Cardiac muscle cell (in vitro differentiated cells and primary cell): ENCODE results near the gene DACH1. TPM values are rescaled to one million over a fixed set of nuclear protein-coding genes. Genes with fewer than 3 reads are reported as not detected.

ENCODE experiments used
- DNase-seq, 2 donors: peaks; one replicate each; pipeline versions ENCODE4 v3.0.0 to v3.0.0-alpha.2; 2010 to 2017; ENCODE audit warnings: low read depth in 1 of 2, low spot score in 1 of 2
- H3K27ac ChIP-seq: fragments of 200-600 bp; sonication (generic); 2 replicates; pipeline ENCODE4 v1.5.1; 2016
- H3K27me3 ChIP-seq: fragments of 200-600 bp; sonication (generic); 2 replicates; pipeline ENCODE4 v1.6.0; 2016; ENCODE audit warnings: control low read depth
- H3K36me3 ChIP-seq: fragments of 200-600 bp; sonication (generic); 2 replicates; pipeline ENCODE4 v1.5.1; 2016; ENCODE audit warnings: control low read depth
- H3K4me1 ChIP-seq: fragments of 200-600 bp; sonication (generic); 2 replicates; pipeline ENCODE4 v1.8.1; 2017; ENCODE audit warnings: low read depth, mild to moderate bottlenecking, mixed run types
- H3K4me3 ChIP-seq: fragments of 200-600 bp; sonication (generic); 2 replicates; pipeline ENCODE4 v1.5.1; 2016; ENCODE audit warnings: mild to moderate bottlenecking
- H3K9me3 ChIP-seq: fragments of 200-600 bp; sonication (generic); 2 replicates; pipeline ENCODE4 v1.5.1; 2017; ENCODE audit warnings: low read depth, mild to moderate bottlenecking, control low read depth
- polyA plus RNA-seq: library from polyadenylated mRNA; unstranded; fragments of >200 nt; fragmentation: Nextera tagmentation; extraction: Ambion mirVana; gene quantifications from 2 replicates; pipeline ENCODE4 v1.2.1, GENCODE V29; 2016
- total RNA-seq: library from RNA; depleted of rRNA; stranded (reverse); fragments of >200 nt; gene quantifications from 2 replicates; pipeline ENCODE4 v1.2.3, GENCODE V29; 2016
- TF ChIP-seq, protein P1 (sequence below): IDR thresholded peaks from 2 replicates; pipeline ENCODE4 v1.5.1; 2012; ENCODE audit warnings: low read depth, mild to moderate bottlenecking, low read length

DACH1 gene
- total and polyA plus RNA-seq, 2 experiments from 2014 or later: 3.5 to 3.7 TPM

DNA sequence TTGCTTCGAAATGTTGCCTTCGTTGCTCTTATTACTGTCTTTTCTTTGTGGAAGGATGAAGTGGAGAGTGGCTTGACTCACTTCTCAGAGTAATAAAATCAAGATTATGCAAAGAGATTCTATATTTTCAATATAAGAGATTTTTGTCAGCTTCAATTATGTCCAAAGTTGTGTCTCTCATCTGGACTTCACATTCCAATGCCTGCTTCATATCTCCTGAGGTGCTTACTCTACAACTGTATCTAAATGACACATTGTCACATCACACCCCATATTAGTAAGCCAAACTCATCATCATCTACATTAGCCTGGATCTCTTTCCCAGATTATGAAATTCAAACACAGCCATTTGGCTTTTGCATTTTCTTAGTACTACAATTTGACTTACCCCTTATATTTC lies 409.4 kb downstream of the DACH1 start:
- no peak overlapping the region for H3K27ac ChIP-seq
- H3K4me3 ChIP-seq: no peak overlapping the region
- H3K36me3 ChIP-seq: no peaks in the 10 kb centered on the region
- H3K27me3 ChIP-seq: no peaks in the 10 kb centered on the region
- DNase-seq: no peak
- H3K9me3 ChIP-seq: no peaks in the 10 kb centered on the region
- no peaks in the 10 kb centered on the region for H3K4me1 ChIP-seq
- TF ChIP-seq, protein P1, sequence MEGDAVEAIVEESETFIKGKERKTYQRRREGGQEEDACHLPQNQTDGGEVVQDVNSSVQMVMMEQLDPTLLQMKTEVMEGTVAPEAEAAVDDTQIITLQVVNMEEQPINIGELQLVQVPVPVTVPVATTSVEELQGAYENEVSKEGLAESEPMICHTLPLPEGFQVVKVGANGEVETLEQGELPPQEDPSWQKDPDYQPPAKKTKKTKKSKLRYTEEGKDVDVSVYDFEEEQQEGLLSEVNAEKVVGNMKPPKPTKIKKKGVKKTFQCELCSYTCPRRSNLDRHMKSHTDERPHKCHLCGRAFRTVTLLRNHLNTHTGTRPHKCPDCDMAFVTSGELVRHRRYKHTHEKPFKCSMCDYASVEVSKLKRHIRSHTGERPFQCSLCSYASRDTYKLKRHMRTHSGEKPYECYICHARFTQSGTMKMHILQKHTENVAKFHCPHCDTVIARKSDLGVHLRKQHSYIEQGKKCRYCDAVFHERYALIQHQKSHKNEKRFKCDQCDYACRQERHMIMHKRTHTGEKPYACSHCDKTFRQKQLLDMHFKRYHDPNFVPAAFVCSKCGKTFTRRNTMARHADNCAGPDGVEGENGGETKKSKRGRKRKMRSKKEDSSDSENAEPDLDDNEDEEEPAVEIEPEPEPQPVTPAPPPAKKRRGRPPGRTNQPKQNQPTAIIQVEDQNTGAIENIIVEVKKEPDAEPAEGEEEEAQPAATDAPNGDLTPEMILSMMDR: no peak

DNA sequence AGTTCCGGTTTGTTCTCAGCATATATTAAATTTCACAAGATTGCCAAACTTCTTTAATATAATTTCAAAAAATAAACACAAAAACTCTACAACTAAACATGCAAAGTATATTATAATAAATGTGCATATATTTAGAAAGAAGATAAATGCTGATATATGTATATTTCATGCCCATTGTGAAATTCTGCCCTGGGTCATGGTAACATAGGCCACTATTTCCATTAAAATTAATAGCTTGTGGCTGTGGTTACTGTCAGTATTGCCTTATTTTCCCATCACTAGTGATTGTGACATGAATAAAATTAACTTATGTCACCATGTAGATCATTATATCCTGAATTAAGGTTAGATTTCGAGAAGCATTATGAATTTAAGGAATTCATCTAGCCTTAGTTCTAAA lies 410.9 kb downstream of the DACH1 start:
- Histone ChIP-seq H3K27ac (no peak overlapping the region), H3K9me3 (no peaks in the 10 kb centered on the region), H3K4me1 (no peaks in the 10 kb centered on the region), H3K27me3 (no peaks in the 10 kb centered on the region), H3K4me3 (no peak overlapping the region), H3K36me3 (no peaks in the 10 kb centered on the region)
- TF ChIP-seq, protein P1: no peak
- DNase-seq: no peak

DNA sequence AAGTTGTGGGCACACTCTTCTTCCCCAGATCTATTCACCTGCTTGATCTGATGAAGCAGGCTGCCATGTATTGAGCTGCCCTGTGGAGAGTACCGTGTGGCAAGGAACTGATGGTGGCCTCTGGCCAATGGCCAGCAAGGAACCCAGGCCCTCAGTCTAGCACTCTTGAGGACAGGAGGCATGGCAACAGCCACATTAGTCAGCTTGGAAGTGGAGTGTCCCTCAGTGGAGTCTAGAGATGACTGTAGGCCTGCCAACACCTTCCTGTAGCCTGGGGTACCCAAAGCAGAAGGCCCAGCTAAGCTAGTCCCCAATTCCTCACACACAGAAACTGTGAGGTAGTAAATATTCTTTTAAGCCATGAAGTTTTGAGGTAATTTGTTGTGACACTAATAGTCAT lies 412.5 kb downstream of the DACH1 start:
- no peaks in the 10 kb centered on the region for H3K9me3 ChIP-seq
- H3K4me1 ChIP-seq: no peaks in the 10 kb centered on the region
- no peaks in the 10 kb centered on the region for H3K36me3 ChIP-seq
- no peak overlapping the region for H3K27ac ChIP-seq
- no peak for DNase-seq
- TF ChIP-seq, protein P1: no peak
- no peaks in the 10 kb centered on the region for H3K27me3 ChIP-seq
- no peak overlapping the region for H3K4me3 ChIP-seq

DNA sequence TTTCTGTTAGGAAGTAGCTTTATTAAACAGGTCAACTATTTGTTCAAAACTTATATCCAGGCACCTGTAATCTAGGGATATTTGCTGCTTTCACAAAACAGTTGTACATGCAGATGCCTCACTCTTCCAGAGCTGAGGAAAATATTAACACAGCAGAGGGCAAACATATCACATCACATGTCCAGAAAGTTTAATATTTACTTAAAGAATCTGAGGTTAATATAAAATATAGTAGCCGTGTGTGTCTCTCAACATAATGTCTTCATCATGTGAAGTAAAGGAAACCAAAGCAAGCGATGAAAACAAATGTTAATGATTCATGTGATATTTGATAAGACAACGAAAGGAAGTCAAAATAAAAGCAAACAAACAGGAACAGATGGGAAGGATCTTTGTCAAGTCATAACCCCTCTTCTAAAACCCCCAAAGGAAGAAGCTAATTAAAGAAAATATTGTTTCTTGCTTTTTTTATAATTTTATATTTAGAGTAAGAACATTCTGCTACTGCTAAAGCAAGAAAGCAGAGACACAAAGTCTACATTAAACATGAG lies 418.8 kb downstream of the DACH1 start:
- DNase-seq: no peak
- H3K9me3 ChIP-seq: no peaks in the 10 kb centered on the region
- H3K4me3 ChIP-seq: no peak overlapping the region
- TF ChIP-seq, protein P1: no peak
- no peaks in the 10 kb centered on the region for H3K4me1 ChIP-seq
- no peaks in the 10 kb centered on the region for H3K36me3 ChIP-seq
- no peaks in the 10 kb centered on the region for H3K27me3 ChIP-seq
- no peak overlapping the region for H3K27ac ChIP-seq

DNA sequence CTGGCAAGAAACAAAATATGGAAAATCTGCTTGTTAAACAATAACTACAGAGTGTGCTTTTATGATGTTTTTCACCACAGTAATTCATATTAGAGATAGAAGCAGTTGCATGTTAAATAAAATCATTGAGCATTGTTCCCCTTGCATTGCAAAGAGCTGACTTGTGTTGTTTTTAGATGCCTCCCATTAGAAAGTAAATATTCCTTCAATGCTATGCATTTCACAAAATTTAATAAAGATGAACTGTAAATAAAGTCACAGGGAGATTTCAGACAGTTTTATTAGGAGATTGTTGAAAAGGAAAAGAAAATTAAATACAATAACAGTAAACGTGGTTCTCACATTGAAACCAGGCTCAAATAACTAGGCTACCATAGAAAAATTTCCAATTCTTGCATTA lies 429.3 kb downstream of the DACH1 start:
- Histone ChIP-seq H3K36me3 (no peaks in the 10 kb centered on the region), H3K4me3 (no peak overlapping the region), H3K4me1 (no peaks in the 10 kb centered on the region), H3K27me3 (no peaks in the 10 kb centered on the region), H3K9me3 (no peaks in the 10 kb centered on the region), H3K27ac (no peak overlapping the region)
- TF ChIP-seq, protein P1: no peak
- DNase-seq: no peak

- no peaks in the 10 kb centered on the region for H3K9me3 ChIP-seq
- TF ChIP-seq, protein P1: no peak
- H3K36me3 ChIP-seq: no peaks in the 10 kb centered on the region
- no peaks in the 10 kb centered on the region for H3K4me1 ChIP-seq
- no peak for DNase-seq
- H3K4me3 ChIP-seq: no peak overlapping the region
- H3K27me3 ChIP-seq: no peaks in the 10 kb centered on the region
- H3K27ac ChIP-seq: no peak overlapping the region
These were observed 436.3 kb downstream of the DACH1 start for GRCh38 chr13:71430681-71431080.
